Anterior cingulate cortex (tissue), 58 donors: Measurements from ENCODE around the gene HES6.

ENCODE experiments used
- DNase-seq, 58 donors: peaks; one replicate each; lab custom pipeline; 2025; lab: John Stamatoyannopoulos, UW

HES6 gene

GRCh38 chr2:238237431-238238135 lies 2.3 kb downstream of the HES6 start:
- DNase-seq: no peak

GRCh38 chr2:238236571-238236970 lies 3.3 kb downstream of the HES6 start:
- no peak for DNase-seq

- DNase-seq: no peak
Observed at GRCh38 chr2:238235856-238236255, 4.0 kb downstream of the HES6 start.

DNA sequence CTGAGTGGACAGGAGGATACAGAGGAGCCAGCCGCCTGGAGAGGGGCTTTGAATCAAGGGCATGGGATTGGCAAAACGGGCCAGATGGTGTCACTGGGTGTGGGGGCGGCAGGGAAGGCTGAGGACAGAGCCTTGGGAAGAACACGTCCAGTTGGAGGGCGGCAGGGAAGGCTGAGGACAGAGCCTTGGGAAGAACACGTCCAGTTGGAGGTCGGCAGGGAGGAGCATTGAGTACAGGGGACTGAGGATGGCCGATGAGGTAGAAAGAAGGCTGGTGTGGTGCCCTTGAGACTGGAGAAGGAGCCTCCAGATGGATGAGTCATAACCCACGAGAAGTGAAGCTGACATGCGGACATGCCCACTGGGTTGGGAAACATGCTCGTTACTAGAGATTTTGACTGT lies 4.5 kb downstream of the HES6 start:
- no peak for DNase-seq

GRCh38 chr2:238233625-238234024 lies 6.2 kb downstream of the HES6 start:
- DNase-seq: no peak

GRCh38 chr2:238231809-238232208 lies 8.0 kb downstream of the HES6 start:
- no peak for DNase-seq

- peak in 48 of 58 donors; percentile 21 to 84 (median 60) for DNase-seq
Observed at GRCh38 chr2:238231251-238231793, 8.5 kb downstream of the HES6 start.

DNA sequence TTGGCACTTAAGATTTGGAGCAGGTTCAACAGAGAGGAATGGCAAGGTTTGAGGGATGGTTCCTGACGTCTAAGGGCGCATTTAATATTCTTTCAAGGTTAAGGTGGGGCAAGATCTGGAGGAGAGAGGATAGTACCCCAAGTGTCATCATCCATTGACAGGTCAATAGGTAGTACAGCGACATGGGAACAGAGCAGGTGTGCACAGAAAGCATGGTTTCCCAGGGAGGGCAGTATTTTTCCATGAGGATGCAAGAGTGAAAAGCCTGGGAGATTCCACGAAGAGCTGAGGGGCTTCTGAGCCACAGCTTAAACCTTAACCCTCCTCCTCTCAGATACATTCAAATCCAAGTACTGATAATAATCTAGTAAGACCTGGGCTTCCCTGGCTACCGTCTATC lies 9.1 kb downstream of the HES6 start:
- no peak for DNase-seq

DNA sequence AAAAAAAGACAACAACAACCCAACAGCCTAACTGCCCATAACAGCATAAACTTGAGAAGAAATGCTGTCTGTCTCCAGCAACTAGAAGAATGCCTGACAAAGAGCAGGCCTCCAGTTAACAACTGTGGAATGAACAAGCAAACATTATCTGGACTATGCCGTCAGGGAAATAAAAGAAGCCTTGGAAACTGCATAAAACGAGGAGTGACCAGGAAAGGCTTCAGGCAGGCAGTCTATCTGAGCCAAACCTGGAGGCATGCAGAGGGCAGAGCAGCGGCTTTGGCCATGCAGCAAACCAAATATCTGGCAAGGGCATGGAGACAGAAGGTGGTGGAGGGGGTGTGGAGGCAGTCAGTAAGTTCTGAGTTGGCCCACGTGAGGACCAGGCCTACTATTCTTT lies 11.1 kb downstream of the HES6 start:
- DNase-seq: no peak

DNA sequence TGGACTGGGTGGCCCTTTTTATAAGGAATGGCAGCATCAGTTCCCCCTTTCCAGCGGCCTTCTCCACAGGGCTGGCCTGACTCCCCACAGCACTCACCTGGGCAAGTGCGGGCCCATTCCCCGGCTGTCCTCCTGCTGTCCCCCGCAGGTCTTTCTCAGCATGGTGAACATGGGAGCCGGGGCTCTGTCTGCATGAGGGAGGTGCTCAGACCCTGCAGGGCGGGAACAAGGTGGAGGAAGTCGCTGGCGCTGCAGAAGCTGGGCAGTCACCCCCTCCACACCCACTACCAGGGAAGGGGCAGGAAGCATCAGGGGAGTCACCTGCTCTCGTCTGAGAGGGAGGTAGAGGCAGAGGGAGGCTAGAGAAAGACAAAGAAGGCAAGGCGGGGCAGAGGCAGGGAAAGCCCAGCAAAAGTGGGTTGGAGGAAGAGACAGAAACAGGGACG lies 12.2 kb downstream of the HES6 start:
- DNase-seq: no peak

- DNase-seq: no peak
Observed at GRCh38 chr2:238226698-238227586, 12.9 kb downstream of the HES6 start.

DNA sequence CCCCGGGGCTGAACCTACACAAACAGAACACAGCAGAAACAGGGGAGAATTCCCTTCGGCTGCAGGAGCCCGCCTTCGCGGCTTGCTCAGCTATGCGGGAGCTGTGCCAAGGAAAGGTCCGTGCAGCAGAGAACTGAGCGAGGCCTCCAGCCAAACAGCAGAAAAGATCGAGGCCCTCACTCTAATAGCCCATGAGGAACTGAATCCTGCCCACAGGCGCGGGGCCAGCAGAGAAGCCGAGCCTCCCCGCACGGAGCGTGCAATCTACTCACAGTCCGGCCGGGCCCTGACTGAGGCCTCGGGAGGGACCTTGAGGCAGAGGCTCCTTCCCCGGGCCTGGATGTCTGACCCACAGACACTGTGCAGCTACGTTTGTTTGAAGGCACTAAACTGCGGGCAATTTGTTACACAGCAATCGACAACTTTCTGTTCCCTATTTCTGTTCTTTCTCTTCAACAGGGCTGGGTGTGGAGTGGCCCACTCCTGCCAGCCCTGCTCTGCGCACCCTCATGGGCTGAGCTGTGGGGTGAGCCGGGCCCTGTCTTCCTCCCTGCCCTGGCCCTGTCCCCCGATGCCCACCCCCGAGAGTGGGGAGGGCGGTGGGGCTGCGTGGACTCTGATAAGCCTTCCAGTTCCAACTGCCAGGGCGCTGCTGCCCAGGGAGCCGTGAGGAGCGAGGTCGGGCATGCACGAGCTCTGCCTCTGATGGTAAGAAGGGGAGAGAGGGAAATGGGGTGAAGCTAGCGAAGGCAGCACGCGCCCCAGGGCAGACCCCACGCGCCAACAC lies 13.7 kb downstream of the HES6 start:
- DNase-seq: peak in 2 of 58 donors; percentile 34 to 45

DNA sequence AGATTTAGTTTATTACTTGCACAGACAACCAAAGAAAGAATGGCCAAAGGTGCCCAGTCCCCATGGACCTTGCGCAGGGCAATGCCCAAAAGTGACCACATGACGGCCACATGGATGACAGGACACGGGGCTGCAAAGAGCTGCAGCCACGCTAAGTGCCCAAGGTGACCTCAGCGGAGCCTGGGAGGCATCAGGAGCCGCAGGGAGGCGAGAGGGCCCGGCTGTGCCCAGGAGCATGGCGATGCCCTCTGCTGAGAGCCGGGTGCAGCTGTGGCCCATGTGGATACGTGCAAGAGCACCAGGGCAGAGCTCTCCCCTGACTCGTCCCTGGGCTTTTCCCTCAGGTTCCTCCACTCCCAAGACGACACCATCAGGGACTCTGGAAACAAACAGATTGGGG lies 14.7 kb downstream of the HES6 start:
- DNase-seq: no peak

GRCh38 chr2:238224356-238225035 lies 15.3 kb downstream of the HES6 start:
- no peak for DNase-seq

- DNase-seq: peak in 39 of 58 donors; percentile 26 to 87 (median 56)
Observed at GRCh38 chr2:238220892-238221521, 18.8 kb downstream of the HES6 start.

DNA sequence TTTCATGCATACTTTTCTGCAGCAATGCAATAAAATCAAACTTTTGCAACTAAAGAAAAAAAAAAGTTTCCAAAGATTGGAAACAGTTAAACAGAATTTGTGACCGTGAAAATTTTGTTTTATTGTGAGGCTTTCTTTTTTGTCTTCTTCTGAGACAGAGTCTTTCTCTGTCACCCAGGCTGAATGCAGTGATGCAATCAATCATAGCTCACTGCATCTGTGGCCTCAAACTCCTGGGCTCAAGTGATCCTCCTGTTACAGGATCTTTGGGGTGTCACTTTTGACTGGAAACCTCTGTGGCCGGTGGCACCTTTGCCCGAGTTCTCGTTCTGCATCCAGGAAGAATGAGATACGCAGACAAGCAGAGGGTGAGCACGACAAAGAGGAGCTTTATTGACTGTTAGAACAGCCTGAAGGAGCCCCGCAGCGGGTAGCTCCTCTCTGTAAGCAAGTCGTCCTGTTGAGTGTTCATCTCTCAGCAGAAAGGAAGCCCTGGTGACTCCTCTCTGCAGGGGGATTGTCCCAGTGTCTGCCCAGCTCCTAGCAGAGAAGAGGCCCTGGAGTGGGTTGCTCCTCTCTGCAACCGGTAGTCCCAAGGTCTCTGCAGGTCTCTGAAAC lies 19.5 kb downstream of the HES6 start:
- DNase-seq: peak in 7 of 58 donors; percentile 54 to 75 (median 66)

GRCh38 chr2:238216651-238217184 lies 23.1 kb downstream of the HES6 start:
- peak in 56 of 58 donors; percentile 22 to 96 (median 80) for DNase-seq

DNA sequence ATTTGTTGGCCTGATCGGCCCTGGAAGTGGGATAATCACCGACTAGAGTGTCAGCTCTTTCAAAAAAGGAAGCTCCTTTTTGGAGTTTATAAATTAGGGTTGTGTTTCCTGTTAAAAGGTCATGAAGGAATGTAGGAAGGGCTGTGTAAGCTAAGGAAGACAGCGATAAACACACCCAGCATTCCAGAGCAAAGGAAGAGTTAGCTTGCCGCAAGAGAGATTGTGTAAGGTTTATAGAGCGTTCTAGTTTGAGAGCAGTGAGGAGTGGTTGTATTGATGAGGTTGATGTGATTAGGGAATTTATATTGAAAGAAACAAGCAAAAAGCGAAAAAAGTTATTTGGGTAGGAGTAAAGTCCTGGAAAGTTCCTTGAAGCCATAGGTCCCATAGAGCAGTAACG lies 32.8 kb downstream of the HES6 start:
- no peak for DNase-seq
